ENCODE measurements around the gene GRID2. TPM values are rescaled to one million over a fixed set of nuclear protein-coding genes. Genes with fewer than 3 reads are reported as not detected.

Gene GRID2
- polyA plus RNA-seq, 1 of the 3 experiments (the other 2 are of a cell fraction): not detected

GRCh38 chr4:92344216-92344615, 40.5 kb downstream of the GRID2 start:
- DNase-seq: no peak
- 58% methylated on average over 3 of the region's 3 CpGs for WGBS (ENCODE audit: low lambda C conversion rate)
- no peak overlapping the region for H3K9ac ChIP-seq
- no peaks in the 10 kb centered on the region for H3K27me3 ChIP-seq (ENCODE audit: insufficient read depth)
- H3K4me3 ChIP-seq (ENCODE audit: low read depth in 2 of 2, low read length in 1 of 2): no peak overlapping the region
- TF ChIP-seq IRF3 (IDR thresholded peaks at IDR 0.05; ENCODE audit: low read depth, low read length): no peak
- TF ChIP-seq EZH2phosphoT487 (IDR thresholded peaks at IDR 0.05; ENCODE audit: borderline replicate concordance, low read depth): no peak
- no peak overlapping the region for H2AFZ ChIP-seq (ENCODE audit: low read depth)
- no peak overlapping the region for H3K4me2 ChIP-seq
- no peak overlapping the region for H3K27ac ChIP-seq (ENCODE audit: low read depth in 2 of 2, low read length in 1 of 2)
- ChIA-PET POLR2A (no interaction called here), CTCF (interaction anchor here (1.8 kb wide), 1 partner anchor 11 kb away, joined by 6 read pairs; no protein-coding TSS in a partner anchor)
- no peaks in the 10 kb centered on the region for H3K79me2 ChIP-seq (ENCODE audit: insufficient read depth)
- H3K36me3 ChIP-seq (replicated peaks in 1 of 2; ENCODE audit: control insufficient read depth in 1 of 2, insufficient read depth in 2 of 2, low read length in 1 of 2): no peaks in the 10 kb centered on the region
- H4K20me1 ChIP-seq (ENCODE audit: insufficient read depth): no peaks in the 10 kb centered on the region
- H3K4me1 ChIP-seq (ENCODE audit: control insufficient read depth in 1 of 2, insufficient read depth in 2 of 2, low read depth in 1 of 2, low read length in 1 of 2): no peaks in the 10 kb centered on the region
- H3K9me2 ChIP-seq: no peaks in the 10 kb centered on the region
- H3F3A ChIP-seq (replicated peaks; ENCODE audit: insufficient read depth): no peaks in the 10 kb centered on the region
- no peaks in the 10 kb centered on the region for H3K9me3 ChIP-seq

GRCh38 chr4:92346289-92346688, 42.5 kb downstream of the GRID2 start:
- no peaks in the 10 kb centered on the region for H3K79me2 ChIP-seq (ENCODE audit: insufficient read depth)
- ChIA-PET CTCF (no interaction called here), POLR2A (no interaction called here)
- no peaks in the 10 kb centered on the region for H4K20me1 ChIP-seq (ENCODE audit: insufficient read depth)
- no peak overlapping the region for H3K4me3 ChIP-seq (ENCODE audit: low read depth in 2 of 2, low read length in 1 of 2)
- H3K9ac ChIP-seq: no peak overlapping the region
- no peak overlapping the region for H3K4me2 ChIP-seq
- H3K27me3 ChIP-seq (ENCODE audit: insufficient read depth): no peaks in the 10 kb centered on the region
- no peaks in the 10 kb centered on the region for H3K36me3 ChIP-seq (replicated peaks in 1 of 2; ENCODE audit: control insufficient read depth in 1 of 2, insufficient read depth in 2 of 2, low read length in 1 of 2)
- H3K4me1 ChIP-seq (ENCODE audit: control insufficient read depth in 1 of 2, insufficient read depth in 2 of 2, low read depth in 1 of 2, low read length in 1 of 2): no peaks in the 10 kb centered on the region
- H3F3A ChIP-seq (replicated peaks; ENCODE audit: insufficient read depth): no peaks in the 10 kb centered on the region
- no peaks in the 10 kb centered on the region for H3K9me2 ChIP-seq
- 49% methylated on average over 3 of the region's 3 CpGs for whole genome bisulfite sequencing (ENCODE audit: low lambda C conversion rate)
- H3K9me3 ChIP-seq: no peaks in the 10 kb centered on the region
- H3K27ac ChIP-seq (ENCODE audit: low read depth in 2 of 2, low read length in 1 of 2): no peak overlapping the region
- no peak for DNase-seq
- no peak overlapping the region for H2AFZ ChIP-seq (ENCODE audit: low read depth)
- TF ChIP-seq NRF1 (IDR thresholded peaks at IDR 0.05; ENCODE audit: low read depth, low read length) (no peak), RFX5 (IDR thresholded peaks at IDR 0.05; ENCODE audit: low read length) (no peak), NFIC (IDR thresholded peaks at IDR 0.05; ENCODE audit: borderline replicate concordance) (no peak), MEF2A (IDR thresholded peaks at IDR 0.05; ENCODE audit: borderline replicate concordance, low read depth) (no peak), JUND (IDR thresholded peaks at IDR 0.05) (no peak)

GRCh38 chr4:92357966-92358365, 54.2 kb downstream of the GRID2 start:
- POLR2A ChIA-PET: no interaction called here
- no peaks in the 10 kb centered on the region for H3K36me3 ChIP-seq (replicated peaks in 1 of 2; ENCODE audit: control insufficient read depth in 1 of 2, insufficient read depth in 2 of 2, low read length in 1 of 2)
- no peak overlapping the region for H3K4me3 ChIP-seq (ENCODE audit: low read depth in 2 of 2, low read length in 1 of 2)
- H3K27ac ChIP-seq (ENCODE audit: low read depth in 2 of 2, low read length in 1 of 2): no peak overlapping the region
- H3K4me2 ChIP-seq: no peak overlapping the region
- H3K9me2 ChIP-seq: no peaks in the 10 kb centered on the region
- H2AFZ ChIP-seq (ENCODE audit: low read depth): no peak overlapping the region
- no peak for DNase-seq
- WGBS (ENCODE audit: low lambda C conversion rate): 80% methylated on average over 2 of the region's 2 CpGs
- no peaks in the 10 kb centered on the region for H3F3A ChIP-seq (replicated peaks; ENCODE audit: insufficient read depth)
- CTCF ChIA-PET: interaction anchor here (1.4 kb wide), 1 partner anchor 29 kb away, joined by 7 read pairs; no protein-coding TSS in a partner anchor
- no peaks in the 10 kb centered on the region for H3K9me3 ChIP-seq
- no peaks in the 10 kb centered on the region for H3K4me1 ChIP-seq (ENCODE audit: control insufficient read depth in 1 of 2, insufficient read depth in 2 of 2, low read depth in 1 of 2, low read length in 1 of 2)
- H4K20me1 ChIP-seq (ENCODE audit: insufficient read depth): no peaks in the 10 kb centered on the region
- TF ChIP-seq SMC3 (IDR thresholded peaks at IDR 0.05; ENCODE audit: low read depth, low read length) (no peak), TAF1 (IDR thresholded peaks at IDR 0.05; ENCODE audit: borderline replicate concordance, low read depth, low read length) (no peak), IRF3 (IDR thresholded peaks at IDR 0.05; ENCODE audit: low read depth, low read length) (no peak), ZBTB33 (IDR thresholded peaks at IDR 0.05; ENCODE audit: borderline replicate concordance, low read depth) (no peak), NFIC (IDR thresholded peaks at IDR 0.05; ENCODE audit: borderline replicate concordance) (no peak), RFX5 (IDR thresholded peaks at IDR 0.05; ENCODE audit: low read length) (no peak), EZH2phosphoT487 (IDR thresholded peaks at IDR 0.05; ENCODE audit: borderline replicate concordance, low read depth) (no peak), EP300 (IDR thresholded peaks at IDR 0.05; ENCODE audit: borderline replicate concordance in 1 of 2, low read depth in 1 of 2, low read length in 1 of 2) (no peak), RXRA (IDR thresholded peaks at IDR 0.05; ENCODE audit: borderline replicate concordance, low read depth) (no peak)
- H3K79me2 ChIP-seq (ENCODE audit: insufficient read depth): no peaks in the 10 kb centered on the region; the same call in 1 of the 2 replicates
- no peaks in the 10 kb centered on the region for H3K27me3 ChIP-seq (ENCODE audit: insufficient read depth)
- H3K9ac ChIP-seq: no peak overlapping the region

All from SK-N-SH (cell line).